CD4-positive, alpha-beta T cell treated with Interferon alpha-2 for 1 hour (primary cell): ENCODE data around the gene PTDSS2.
"Not testable (repeated sequence)": the region's sequence is repeated elsewhere in the genome, so short reads cannot be mapped to it uniquely, and the experiment has no call there.

Experiments
- DNase-seq, 2 donors: peaks; one replicate each; pipeline ENCODE4 v3.0.0-alpha.2; 2020 to 2022

Gene PTDSS2

GRCh38 chr11:508956-509355 is 58.9 kb downstream of the PTDSS2 start:
- DNase-seq = no peak

- no peak for DNase-seq
These were observed 62.9 kb downstream of the PTDSS2 start for GRCh38 chr11:512761-513595.

GRCh38 chr11:514606-515005 is 64.5 kb downstream of the PTDSS2 start:
- no peak for DNase-seq

GRCh38 chr11:515131-515530 is 65.1 kb downstream of the PTDSS2 start:
- no peak for DNase-seq

GRCh38 chr11:516400-516799 is 66.3 kb downstream of the PTDSS2 start:
- DNase-seq = no peak

GRCh38 chr11:516918-517685 is 67.0 kb downstream of the PTDSS2 start:
- not testable (repeated sequence) for DNase-seq

- peak; percentile 84 to 92 for DNase-seq
These were observed 68.6 kb downstream of the PTDSS2 start for GRCh38 chr11:518463-519202.

GRCh38 chr11:520428-521176 is 70.5 kb downstream of the PTDSS2 start:
- DNase-seq = no peak

- no peak for DNase-seq
These were observed 71.2 kb downstream of the PTDSS2 start for GRCh38 chr11:521177-521688.

GRCh38 chr11:526192-526591 is 76.1 kb downstream of the PTDSS2 start:
- DNase-seq = no peak

GRCh38 chr11:528166-528814 is 78.2 kb downstream of the PTDSS2 start:
- no peak for DNase-seq

GRCh38 chr11:528815-529727 is 79.0 kb downstream of the PTDSS2 start:
- DNase-seq = no peak

- no peak for DNase-seq
These were observed 79.8 kb downstream of the PTDSS2 start for GRCh38 chr11:529728-530411.

- no peak for DNase-seq
These were observed 81.1 kb downstream of the PTDSS2 start for GRCh38 chr11:530960-531831.

GRCh38 chr11:531919-532526 is 81.9 kb downstream of the PTDSS2 start:
- DNase-seq = no peak

- DNase-seq = no peak
These were observed 82.5 kb downstream of the PTDSS2 start for GRCh38 chr11:532527-532985.

GRCh38 chr11:532986-533585 is 83.0 kb downstream of the PTDSS2 start:
- DNase-seq = no peak
